ENCODE measurements around the gene KRTAP4-1.

GRCh38 chr17:41176744-41177387 is 7.8 kb downstream of the KRTAP4-1 start:
- TF ChIP-seq CTCF (optimal IDR thresholded peaks at IDR 0.05 in 1 of 3, IDR thresholded peaks at IDR 0.05 in 1 of 3, conservative IDR thresholded peaks at IDR 0.05 in 1 of 3; ENCODE audit: extremely low read depth in 1 of 3, insufficient read depth in 2 of 3, low read length in 3 of 3) (no peak), EZH2 (IDR thresholded peaks at IDR 0.05; ENCODE audit: low read length) (no peak)

All from keratinocyte (primary cell).